ENCODE measurements around the gene YAE1. TPM values are rescaled to one million over a fixed set of nuclear protein-coding genes. Genes with fewer than 3 reads are reported as not detected.

Gene YAE1
- total and polyA plus RNA-seq, 2 experiments from 2014 or later: 30.5 to 107 TPM

GRCh38 chr7:39582536-39582935 lies 16.3 kb downstream of the YAE1 start (continued):
- TF ChIP-seq CTCF (conservative IDR thresholded peaks at IDR 0.05; ENCODE audit: low read depth in 2 of 2) (no peak), ETS1 (IDR thresholded peaks at IDR 0.05) (no peak), POLR2AphosphoS5 (IDR thresholded peaks at IDR 0.05; ENCODE audit: low read depth) (no peak), CREB1 (CRISPR knock-in tag; IDR thresholded peaks at IDR 0.05; ENCODE audit: low read depth) (no peak)
- TF ChIP-seq, protein P1, sequence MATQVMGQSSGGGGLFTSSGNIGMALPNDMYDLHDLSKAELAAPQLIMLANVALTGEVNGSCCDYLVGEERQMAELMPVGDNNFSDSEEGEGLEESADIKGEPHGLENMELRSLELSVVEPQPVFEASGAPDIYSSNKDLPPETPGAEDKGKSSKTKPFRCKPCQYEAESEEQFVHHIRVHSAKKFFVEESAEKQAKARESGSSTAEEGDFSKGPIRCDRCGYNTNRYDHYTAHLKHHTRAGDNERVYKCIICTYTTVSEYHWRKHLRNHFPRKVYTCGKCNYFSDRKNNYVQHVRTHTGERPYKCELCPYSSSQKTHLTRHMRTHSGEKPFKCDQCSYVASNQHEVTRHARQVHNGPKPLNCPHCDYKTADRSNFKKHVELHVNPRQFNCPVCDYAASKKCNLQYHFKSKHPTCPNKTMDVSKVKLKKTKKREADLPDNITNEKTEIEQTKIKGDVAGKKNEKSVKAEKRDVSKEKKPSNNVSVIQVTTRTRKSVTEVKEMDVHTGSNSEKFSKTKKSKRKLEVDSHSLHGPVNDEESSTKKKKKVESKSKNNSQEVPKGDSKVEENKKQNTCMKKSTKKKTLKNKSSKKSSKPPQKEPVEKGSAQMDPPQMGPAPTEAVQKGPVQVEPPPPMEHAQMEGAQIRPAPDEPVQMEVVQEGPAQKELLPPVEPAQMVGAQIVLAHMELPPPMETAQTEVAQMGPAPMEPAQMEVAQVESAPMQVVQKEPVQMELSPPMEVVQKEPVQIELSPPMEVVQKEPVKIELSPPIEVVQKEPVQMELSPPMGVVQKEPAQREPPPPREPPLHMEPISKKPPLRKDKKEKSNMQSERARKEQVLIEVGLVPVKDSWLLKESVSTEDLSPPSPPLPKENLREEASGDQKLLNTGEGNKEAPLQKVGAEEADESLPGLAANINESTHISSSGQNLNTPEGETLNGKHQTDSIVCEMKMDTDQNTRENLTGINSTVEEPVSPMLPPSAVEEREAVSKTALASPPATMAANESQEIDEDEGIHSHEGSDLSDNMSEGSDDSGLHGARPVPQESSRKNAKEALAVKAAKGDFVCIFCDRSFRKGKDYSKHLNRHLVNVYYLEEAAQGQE (IDR thresholded peaks at IDR 0.05; ENCODE audit: unreplicated experiment): no peak

GRCh38 chr7:39583539-39583938 lies 17.3 kb downstream of the YAE1 start:
- no peaks in the 10 kb centered on the region for H3K27me3 ChIP-seq (ENCODE audit: insufficient read depth)
- no peak overlapping the region for H2AFZ ChIP-seq
- no peaks in the 10 kb centered on the region for H3K9me2 ChIP-seq (ENCODE audit: insufficient read depth)
- H3K4me3 Mint-ChIP-seq: no peak overlapping the region
- H3K27me3 Mint-ChIP-seq (ENCODE audit: insufficient read depth, low read depth, poor library complexity): peaks cover 1% of the 10 kb centered on the region
- H3K36me3 Mint-ChIP-seq (ENCODE audit: low read depth): peaks cover 1% of the 10 kb centered on the region
- peaks cover 1% of the 10 kb centered on the region; the same call in 1 of the 3 replicates for H3K9me3 Mint-ChIP-seq
- H3F3A ChIP-seq (replicated peaks; ENCODE audit: low read depth): no peaks in the 10 kb centered on the region
- H3K4me1 ChIP-seq (ENCODE audit: insufficient read depth): peaks cover 7% of the 10 kb centered on the region; the same call in 1 of the 2 replicates
- H3K36me3 ChIP-seq (ENCODE audit: insufficient read depth): no peaks in the 10 kb centered on the region
- H3K4me1 Mint-ChIP-seq: peaks cover 23% of the 10 kb centered on the region
- no peak overlapping the region for H3K27ac ChIP-seq (ENCODE audit: low read depth)
- no peak overlapping the region for H3K4me3 ChIP-seq
- H4K20me1 ChIP-seq (replicated peaks; ENCODE audit: insufficient read depth): no peaks in the 10 kb centered on the region
- no peaks in the 10 kb centered on the region for H3K79me2 ChIP-seq (replicated peaks; ENCODE audit: insufficient read depth)
- ATAC-seq (no peak), DNase-seq (ENCODE audit: low spot score) (no peak)
- H3K4me2 ChIP-seq: no peak overlapping the region; the same call in 1 of the 2 replicates
- no peak overlapping the region for H3K27ac Mint-ChIP-seq
- TF ChIP-seq EZH2 (IDR thresholded peaks at IDR 0.05; ENCODE audit: low read depth, unreplicated experiment) (no peak), NANOG (IDR thresholded peaks at IDR 0.05; ENCODE audit: borderline replicate concordance) (no peak), ZNF114 (CRISPR knock-in tag; IDR thresholded peaks at IDR 0.05) (no peak), POLR2AphosphoS5 (IDR thresholded peaks at IDR 0.05; ENCODE audit: low read depth) (no peak), CTCF (conservative IDR thresholded peaks at IDR 0.05; ENCODE audit: low read depth in 2 of 2) (no peak), CREB1 (CRISPR knock-in tag; IDR thresholded peaks at IDR 0.05; ENCODE audit: low read depth) (no peak), EZH2phosphoT487 (IDR thresholded peaks at IDR 0.05; ENCODE audit: unreplicated experiment) (no peak), ETS1 (IDR thresholded peaks at IDR 0.05) (no peak)

All from GM23338 (cell line).